Fibroblast of lung (primary cell): ENCODE results near the gene LTF. TPM values are rescaled to one million over a fixed set of nuclear protein-coding genes. Genes with fewer than 3 reads are reported as not detected.

ENCODE experiments used
- DNase-seq, 2 donors: peaks; one replicate each; pipeline versions ENCODE4 v3.0.0 to v3.0.0-alpha.2; 2010; ENCODE audit warnings: low read depth in 2 of 2
- H2AFZ ChIP-seq: 2 replicates; pipeline ENCODE4 v1.5.1; 2012; ENCODE audit warnings: low read length, control low read depth, inconsistent platforms
- H3K27ac ChIP-seq: 2 replicates; pipeline ENCODE4 v1.5.1; 2011; ENCODE audit warnings: low read length, control low read depth; ENCODE audit not compliant: insufficient read depth
- H3K27me3 ChIP-seq: 2 replicates; pipeline ENCODE4 v1.5.1; 2011; ENCODE audit warnings: mild to moderate bottlenecking, low read length; ENCODE audit not compliant: control insufficient read depth, insufficient read depth
- H3K36me3 ChIP-seq: 2 replicates; pipeline ENCODE4 v1.5.1; 2011; ENCODE audit warnings: low read length; ENCODE audit not compliant: control insufficient read depth, insufficient read depth
- H3K4me1 ChIP-seq: 2 replicates; pipeline ENCODE4 v1.5.1; 2011; ENCODE audit warnings: low read length; ENCODE audit not compliant: control insufficient read depth, insufficient read depth; ENCODE audit errors: extremely low read depth
- H3K4me2 ChIP-seq: 2 replicates; pipeline ENCODE4 v1.5.1; 2011; ENCODE audit warnings: low read length, control low read depth; ENCODE audit not compliant: insufficient read depth; ENCODE audit errors: extremely low read depth
- H3K4me3 ChIP-seq, 4 experiments: fragments of 200-600 bp in 1 of 4; sonication (generic) in 1 of 4; replicated peaks in 1 of 4; 2 replicates each; pipeline ENCODE4 v1.5.1; 2011 to 2016; ENCODE audit warnings: low read length in 4 of 4, low read depth in 3 of 4, mild to moderate bottlenecking in 3 of 4, control low read depth in 2 of 4, inconsistent platforms in 1 of 4, mixed read lengths in 1 of 4; ENCODE audit not compliant: insufficient read depth in 1 of 4; ENCODE audit errors: control extremely low read depth in 1 of 4
- H3K79me2 ChIP-seq: 2 replicates; pipeline ENCODE4 v1.5.1; 2012; ENCODE audit warnings: mild to moderate bottlenecking, low read length, inconsistent platforms; ENCODE audit not compliant: control insufficient read depth, insufficient read depth
- H3K9ac ChIP-seq: 2 replicates; pipeline ENCODE4 v1.5.1; 2011; ENCODE audit warnings: mild to moderate bottlenecking, low read length, control low read depth; ENCODE audit not compliant: insufficient read depth
- H3K9me3 ChIP-seq: 2 replicates; pipeline ENCODE4 v1.5.1; 2012; ENCODE audit warnings: low read depth, low read length; ENCODE audit not compliant: control insufficient read depth, insufficient read depth
- H4K20me1 ChIP-seq: 2 replicates; pipeline ENCODE4 v1.5.1; 2011; ENCODE audit warnings: low read length; ENCODE audit not compliant: control insufficient read depth, insufficient read depth; ENCODE audit errors: extremely low read depth
- CTCF ChIP-seq, 2 donors: IDR thresholded peaks in 1 of 2; conservative IDR thresholded peaks in 1 of 2; 1 replicate in 1 of 2; 2 replicates in 1 of 2; pipeline ENCODE4 v1.5.1; 2011 to 2012; ENCODE audit warnings: low read length in 2 of 2, control low read depth in 1 of 2, inconsistent platforms in 1 of 2, low read depth in 1 of 2, mild to moderate bottlenecking in 1 of 2
- EZH2 ChIP-seq: IDR thresholded peaks from 2 replicates; pipeline ENCODE4 v1.5.1; 2012; ENCODE audit warnings: low read length, control low read depth, mild to moderate bottlenecking; ENCODE audit errors: missing control alignments
- polyA plus RNA-seq, 2 donors: library from polyadenylated mRNA; depleted of rRNA in 1 of 2; stranded (reverse) in 1 of 2; unstranded in 1 of 2; fragments of >200 nt; gene quantifications; 2 replicates each; pipeline ENCODE4 v1.2.1, GENCODE V29; 2011 to 2012; ENCODE audit warnings: missing spikeins in 1 of 2
- total RNA-seq: library from RNA; depleted of rRNA; stranded (reverse); fragments of >200 nt; gene quantifications from 2 replicates; pipeline ENCODE4 v1.2.1, GENCODE V29; 2014

The LTF gene
- total and polyA plus RNA-seq, 2 donors (not counting 1 experiment from before 2014, with no cell fraction given): not detected

GRCh38 chr3:46399557-46399956 lies 65.1 kb downstream of the LTF start:
- Histone ChIP-seq H3K4me2 (no peak overlapping the region), H3K4me1 (peaks cover 9% of the 10 kb centered on the region), H3K79me2 (no peaks in the 10 kb centered on the region), H3K4me3 (no peak overlapping the region), H2AFZ (no peak overlapping the region), H4K20me1 (no peaks in the 10 kb centered on the region), H3K9me3 (no peaks in the 10 kb centered on the region), H3K27ac (no peak overlapping the region), H3K36me3 (no peaks in the 10 kb centered on the region), H3K27me3 (no peaks in the 10 kb centered on the region), H3K9ac (no peak overlapping the region)
- DNase-seq: peak in 1 of 2 donors; percentile 34
- TF ChIP-seq EZH2 (no peak), CTCF (conservative IDR thresholded peaks at IDR 0.05 in 1 of 2, IDR thresholded peaks at IDR 0.05 in 1 of 2; ENCODE audit: low read depth in 1 of 2, low read length in 2 of 2) (no peak)

- no peak overlapping the region for H3K4me3 ChIP-seq
- no peak overlapping the region for H3K9ac ChIP-seq
- H3K4me1 ChIP-seq: peaks cover 9% of the 10 kb centered on the region
- no peaks in the 10 kb centered on the region for H3K36me3 ChIP-seq
- no peaks in the 10 kb centered on the region for H3K27me3 ChIP-seq
- H2AFZ ChIP-seq: no peak overlapping the region
- no peak for DNase-seq
- no peaks in the 10 kb centered on the region for H3K79me2 ChIP-seq
- no peak overlapping the region for H3K4me2 ChIP-seq
- H3K9me3 ChIP-seq: no peaks in the 10 kb centered on the region
- H4K20me1 ChIP-seq: no peaks in the 10 kb centered on the region
- no peak overlapping the region for H3K27ac ChIP-seq
- TF ChIP-seq CTCF (conservative IDR thresholded peaks at IDR 0.05 in 1 of 2, IDR thresholded peaks at IDR 0.05 in 1 of 2; ENCODE audit: low read depth in 1 of 2, low read length in 2 of 2): no peak
- TF ChIP-seq EZH2: no peak
These were observed 65.6 kb downstream of the LTF start for GRCh38 chr3:46399098-46399497.

GRCh38 chr3:46398186-46398955 lies 66.3 kb downstream of the LTF start:
- no peak overlapping the region for H3K4me3 ChIP-seq
- no peak overlapping the region for H3K27ac ChIP-seq
- no peaks in the 10 kb centered on the region for H3K79me2 ChIP-seq
- H3K9ac ChIP-seq: no peak overlapping the region
- H4K20me1 ChIP-seq: no peaks in the 10 kb centered on the region
- no peaks in the 10 kb centered on the region for H3K9me3 ChIP-seq
- H3K4me2 ChIP-seq: no peak overlapping the region
- H3K4me1 ChIP-seq: peaks cover 9% of the 10 kb centered on the region
- DNase-seq: no peak
- H3K36me3 ChIP-seq: no peaks in the 10 kb centered on the region
- TF ChIP-seq CTCF (conservative IDR thresholded peaks at IDR 0.05 in 1 of 2, IDR thresholded peaks at IDR 0.05 in 1 of 2; ENCODE audit: low read depth in 1 of 2, low read length in 2 of 2): no peak
- no peak for TF ChIP-seq EZH2
- no peak overlapping the region for H2AFZ ChIP-seq
- no peaks in the 10 kb centered on the region for H3K27me3 ChIP-seq
